GM18502 (cell line): ENCODE results near the gene RAMACL.
"Not testable (repeated sequence)": the region's sequence is repeated elsewhere in the genome, so short reads cannot be mapped to it uniquely, and the experiment has no call there.

ENCODE experiments used
- ATAC-seq: cut with Tn5 transposase; IDR thresholded peaks from one replicate; pipeline ENCODE4 v1.9.1; 2021; ENCODE audit warnings: mild to moderate bottlenecking; ENCODE audit not compliant: unreplicated experiment, poor library complexity

RAMACL gene

DNA sequence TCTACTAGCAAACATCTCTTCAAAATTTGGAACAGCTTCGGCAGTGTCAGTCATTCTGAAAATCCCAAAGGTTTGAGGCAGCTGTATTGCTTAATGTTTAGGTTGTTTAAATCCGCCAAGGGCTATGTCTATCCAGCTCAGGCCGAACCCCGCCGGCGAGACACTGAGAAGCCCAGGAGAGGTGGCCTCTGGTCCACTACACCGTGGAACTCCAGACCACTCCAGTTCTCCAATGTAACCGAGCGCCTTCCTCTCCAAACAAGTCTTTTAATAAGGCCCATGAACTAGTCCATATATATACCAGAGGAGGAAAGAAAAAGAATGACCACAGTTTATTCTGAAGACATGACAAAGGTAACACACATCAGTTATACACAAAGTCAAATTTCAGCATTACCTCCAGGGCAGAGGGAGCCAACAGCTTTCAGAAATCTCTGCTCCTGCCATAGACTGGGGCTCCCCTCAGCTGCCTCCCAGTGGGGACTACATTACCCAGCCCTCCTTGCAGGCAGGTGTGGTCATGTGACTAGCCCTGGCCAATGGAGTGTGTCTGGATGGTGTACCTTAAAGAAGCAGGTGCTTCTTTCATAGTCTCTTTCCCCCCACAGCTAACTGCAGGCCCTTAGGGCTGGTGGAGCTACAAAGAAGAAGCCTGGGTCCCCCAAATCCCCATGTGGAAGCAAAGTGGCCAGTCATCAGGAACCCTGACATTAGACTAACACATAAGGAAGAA lies at the start of gene RAMACL:
TSS of gene RAMACL (minus strand) at position 255 of the 733 bp plus-strand sequence. CDS start at position 54, 201 bp downstream.
- ATAC-seq: peak; percentile 80

DNA sequence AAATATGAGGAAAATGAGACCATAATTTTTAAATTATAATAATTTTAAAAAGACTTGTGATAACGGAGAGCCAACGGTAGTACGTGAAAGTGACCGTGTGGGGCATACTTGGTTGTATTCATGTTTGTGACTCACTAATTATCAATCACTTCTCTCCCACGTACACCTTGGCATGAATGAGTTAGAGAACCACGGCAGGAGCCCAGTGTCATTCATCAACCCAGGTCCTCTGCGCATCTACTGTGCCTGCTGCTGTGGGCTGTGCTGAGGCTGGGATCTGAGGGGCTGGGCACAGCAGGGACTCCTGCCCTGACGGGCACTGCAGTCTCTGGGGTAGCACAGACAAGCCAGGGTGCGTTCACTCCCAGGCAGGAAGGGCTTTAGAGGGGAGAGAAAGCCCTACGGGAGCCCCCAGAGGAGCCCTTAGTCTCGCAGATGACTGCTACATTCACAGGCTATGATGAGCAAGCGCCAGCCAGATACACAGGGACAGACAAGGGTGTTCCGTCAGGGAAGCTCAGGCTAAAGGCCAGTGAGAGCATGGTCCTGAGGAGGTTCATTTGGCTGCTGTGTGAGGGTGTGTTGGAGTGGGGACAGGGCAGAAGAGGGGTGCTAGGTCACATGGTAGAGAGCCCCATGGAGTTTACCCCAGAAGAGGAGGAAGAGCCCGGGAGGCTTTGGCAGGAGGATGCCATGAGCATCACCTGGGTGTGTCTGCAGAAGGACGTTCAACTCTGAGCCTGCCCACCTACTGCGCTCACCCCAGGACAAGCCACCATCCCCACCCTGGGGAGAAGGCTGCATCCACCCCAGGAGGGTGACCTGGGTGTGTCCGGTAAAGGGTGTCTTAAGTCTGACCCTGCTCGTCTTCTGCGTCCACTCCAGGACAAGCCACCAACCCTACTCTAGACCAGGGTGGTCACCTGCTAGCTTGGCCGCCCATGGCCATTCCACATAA lies 48.8 kb upstream of the RAMACL start:
- no peak for ATAC-seq

DNA sequence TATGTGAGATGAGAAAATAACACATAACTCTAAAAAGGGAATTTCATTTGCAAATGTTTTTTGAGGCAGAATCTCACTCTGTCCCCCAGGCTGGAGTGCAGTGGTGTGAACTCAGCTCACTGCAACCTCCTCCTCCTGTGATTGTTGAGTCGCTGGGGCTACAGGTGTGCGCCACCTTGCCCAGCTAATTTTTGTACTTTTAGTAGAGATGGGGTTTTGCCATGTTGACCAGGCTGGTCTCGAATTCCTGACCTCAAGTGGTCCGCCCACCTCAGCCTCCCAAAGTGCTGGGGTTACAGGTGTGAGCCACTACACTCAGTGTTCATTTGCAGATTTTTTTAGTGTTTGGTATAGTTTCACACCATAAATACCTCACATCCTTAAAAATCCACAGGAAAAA lies 48.1 kb upstream of the RAMACL start:
- ATAC-seq: not testable (repeated sequence)

DNA sequence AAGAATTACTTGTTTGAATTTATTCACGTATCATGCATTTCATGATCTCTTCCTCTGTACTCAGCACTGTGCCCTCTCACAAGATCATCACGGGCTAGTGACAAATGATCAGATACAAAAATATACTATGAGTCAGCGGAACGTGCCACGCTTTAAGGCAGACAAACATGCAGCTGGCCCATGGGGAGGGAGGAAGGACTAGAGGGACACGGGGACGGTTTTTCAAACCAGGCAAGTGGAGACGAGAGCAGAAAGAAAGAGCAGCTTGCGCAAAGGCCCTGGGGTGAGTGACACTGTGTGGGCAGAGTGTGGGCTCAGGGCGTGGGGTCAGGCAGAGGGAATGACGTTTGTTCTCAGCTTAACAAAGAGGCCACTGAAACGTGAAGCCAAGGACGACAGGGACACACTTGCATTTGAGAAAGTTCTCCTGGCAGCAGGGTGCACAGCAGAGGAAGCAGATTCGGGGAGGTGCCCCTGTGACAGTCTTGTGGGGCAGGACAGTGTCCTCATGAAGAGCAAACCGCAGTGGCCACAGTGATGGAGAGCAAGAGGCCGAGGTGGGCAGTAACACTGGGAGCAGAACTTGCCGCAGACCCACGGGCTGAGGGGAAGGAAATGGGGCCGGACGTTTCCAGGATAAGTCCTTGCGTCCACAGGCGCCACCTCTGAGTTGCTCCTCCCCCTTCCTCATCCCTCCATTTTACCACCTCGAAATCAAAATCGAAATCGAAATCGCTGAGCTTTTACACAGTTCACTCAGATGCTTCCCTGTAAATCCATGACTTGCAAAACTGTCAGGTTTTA lies 47.5 kb upstream of the RAMACL start:
- no peak for ATAC-seq

DNA sequence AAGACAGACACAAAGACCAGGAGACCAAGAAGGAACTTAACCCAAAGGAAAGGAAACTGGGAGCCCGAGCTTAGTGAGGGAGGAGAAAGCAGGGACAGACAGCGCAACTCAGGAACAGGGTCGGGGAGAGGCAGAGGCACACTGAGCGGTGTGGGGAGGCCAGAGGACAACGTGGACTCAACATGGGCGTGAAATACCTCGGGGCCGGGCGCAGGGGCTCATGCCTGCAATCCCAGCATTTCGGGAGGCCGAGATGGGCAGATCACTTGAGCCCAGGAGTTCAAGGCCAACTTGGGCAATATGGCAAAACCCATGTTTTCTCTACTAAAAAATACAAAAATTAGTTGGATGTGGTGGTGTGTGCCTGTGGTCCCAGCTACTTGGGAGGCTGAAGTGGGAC lies 46.3 kb upstream of the RAMACL start:
- ATAC-seq: no peak

DNA sequence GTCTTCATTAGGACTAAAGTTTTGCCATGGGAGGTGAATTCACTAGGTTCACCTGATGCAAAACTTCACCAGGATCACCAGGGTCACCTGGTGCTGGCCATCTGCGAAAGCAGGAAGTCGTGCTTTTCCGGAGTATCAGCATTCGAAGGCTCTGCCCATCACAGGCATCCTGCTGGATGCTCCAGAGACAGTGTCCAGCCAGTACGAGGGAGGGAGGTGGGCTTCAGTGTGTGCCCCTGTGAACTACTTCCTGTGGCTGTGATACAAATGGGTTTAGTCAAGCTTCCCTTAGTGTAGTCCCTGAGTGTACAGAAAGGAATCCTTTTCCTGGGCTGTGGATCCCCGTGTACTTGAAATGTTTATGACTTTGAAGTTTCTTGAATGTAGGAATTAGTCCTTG lies 44.0 kb upstream of the RAMACL start:
- ATAC-seq: no peak

DNA sequence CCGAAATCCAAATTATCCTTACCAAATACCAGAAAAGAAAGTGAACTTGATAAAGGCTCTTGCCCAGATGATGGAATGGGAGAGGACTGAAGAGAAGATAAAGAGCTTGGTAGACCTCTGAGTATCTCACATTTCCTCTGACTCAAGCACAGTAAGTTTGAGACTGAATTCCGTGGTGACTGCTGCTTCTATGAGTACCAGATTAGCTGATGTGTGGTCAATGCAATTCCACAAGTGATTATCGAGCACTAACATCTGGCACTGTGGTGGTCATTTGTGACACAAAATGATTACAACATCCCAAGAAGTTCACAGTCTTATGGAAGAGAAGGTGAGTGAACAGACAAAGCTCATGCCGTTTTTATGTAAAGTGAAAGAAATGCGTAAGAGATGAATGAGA lies 43.1 kb upstream of the RAMACL start:
- ATAC-seq: no peak

DNA sequence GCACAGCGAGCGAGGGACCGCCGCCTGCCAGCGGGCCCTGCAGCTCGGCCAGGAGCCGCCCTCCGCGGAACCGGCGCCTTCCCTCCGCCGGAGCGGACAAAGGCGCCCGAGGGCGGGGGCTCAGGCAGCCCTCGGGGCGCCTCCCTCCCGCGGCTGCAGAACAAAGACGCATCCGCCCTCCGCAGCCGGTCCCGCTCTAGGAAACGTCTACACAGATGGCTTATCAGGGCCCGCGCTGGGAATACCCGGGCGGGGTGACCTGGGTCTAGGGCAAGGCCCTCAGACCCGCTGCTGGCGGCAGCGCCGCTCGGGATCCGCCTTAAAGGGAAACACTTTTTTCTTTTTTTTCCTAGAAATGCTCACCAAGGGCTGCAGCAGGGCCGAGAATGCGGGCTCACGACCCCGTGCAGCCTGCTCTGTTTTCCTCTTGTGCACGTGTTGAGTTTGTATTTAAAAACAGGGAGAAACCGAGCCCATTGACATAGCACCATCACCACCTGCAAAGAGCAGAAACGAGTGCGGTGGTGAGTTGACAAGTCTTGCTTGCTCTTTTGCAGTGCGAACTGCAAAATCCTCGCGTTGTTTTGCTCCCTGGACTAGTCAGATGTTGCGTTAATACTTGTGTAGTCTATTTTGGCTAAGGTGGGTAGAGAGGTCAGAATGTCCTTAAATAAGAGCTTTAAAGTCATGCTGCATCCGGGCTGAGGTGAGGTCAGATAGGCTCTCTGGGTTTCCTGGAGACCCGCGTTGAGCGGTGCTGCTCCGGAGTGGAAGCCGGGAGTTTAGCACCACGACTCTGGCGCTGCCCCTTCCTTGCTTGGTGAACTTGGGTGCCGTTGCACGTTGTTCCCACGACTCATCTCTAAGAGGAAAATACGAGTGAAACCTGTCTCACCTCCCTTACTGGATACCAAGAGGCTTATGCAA lies 41.7 kb upstream of the RAMACL start:
- peak; percentile 33 for ATAC-seq

DNA sequence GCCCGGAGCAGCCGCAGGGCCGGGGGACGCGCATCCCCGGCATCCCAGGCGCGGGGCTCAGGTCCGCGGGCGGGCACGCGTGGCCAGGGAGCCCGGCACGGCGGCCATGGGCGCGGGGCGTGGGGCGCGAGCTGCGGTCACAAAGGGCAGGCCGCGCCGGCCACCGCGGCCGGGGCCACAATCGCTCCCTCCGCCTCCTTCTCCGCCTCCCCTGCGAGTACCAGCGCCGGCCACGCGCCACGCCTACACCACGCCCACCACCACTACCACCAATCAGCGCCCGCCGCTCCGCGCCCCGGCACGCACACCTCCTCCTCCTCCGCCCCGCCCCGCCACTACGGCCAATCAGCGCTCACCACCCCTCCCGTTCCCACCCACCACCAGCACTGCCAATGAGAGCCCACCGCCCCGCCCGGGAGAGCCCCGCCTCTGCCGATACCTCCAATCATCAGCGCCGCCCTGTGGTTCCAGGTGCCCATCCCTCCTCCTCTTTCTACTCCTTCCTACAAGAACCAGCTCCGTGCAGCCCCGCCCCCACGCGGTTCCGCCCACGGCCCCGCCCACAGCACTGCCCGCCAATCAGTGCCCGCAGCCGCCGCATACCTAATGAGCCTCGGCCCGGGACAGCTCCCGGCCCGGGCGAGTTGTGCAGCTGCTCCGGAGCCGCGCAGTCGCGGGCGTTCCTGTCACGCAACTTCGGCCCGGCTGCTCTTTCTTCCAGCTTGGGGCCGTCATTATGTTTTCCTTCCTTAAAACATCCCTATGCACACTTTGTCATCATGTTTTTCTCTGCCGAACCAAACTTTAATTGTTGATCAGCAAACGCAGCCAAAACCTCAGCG lies 40.8 kb upstream of the RAMACL start, which contains the start of gene RPS6KA2:
TSS of gene RPS6KA2 (minus strand) at position 219 of the 842 bp plus-strand sequence. CDS start 232 bp downstream, outside the sequence.
- ATAC-seq: peak; percentile 87

DNA sequence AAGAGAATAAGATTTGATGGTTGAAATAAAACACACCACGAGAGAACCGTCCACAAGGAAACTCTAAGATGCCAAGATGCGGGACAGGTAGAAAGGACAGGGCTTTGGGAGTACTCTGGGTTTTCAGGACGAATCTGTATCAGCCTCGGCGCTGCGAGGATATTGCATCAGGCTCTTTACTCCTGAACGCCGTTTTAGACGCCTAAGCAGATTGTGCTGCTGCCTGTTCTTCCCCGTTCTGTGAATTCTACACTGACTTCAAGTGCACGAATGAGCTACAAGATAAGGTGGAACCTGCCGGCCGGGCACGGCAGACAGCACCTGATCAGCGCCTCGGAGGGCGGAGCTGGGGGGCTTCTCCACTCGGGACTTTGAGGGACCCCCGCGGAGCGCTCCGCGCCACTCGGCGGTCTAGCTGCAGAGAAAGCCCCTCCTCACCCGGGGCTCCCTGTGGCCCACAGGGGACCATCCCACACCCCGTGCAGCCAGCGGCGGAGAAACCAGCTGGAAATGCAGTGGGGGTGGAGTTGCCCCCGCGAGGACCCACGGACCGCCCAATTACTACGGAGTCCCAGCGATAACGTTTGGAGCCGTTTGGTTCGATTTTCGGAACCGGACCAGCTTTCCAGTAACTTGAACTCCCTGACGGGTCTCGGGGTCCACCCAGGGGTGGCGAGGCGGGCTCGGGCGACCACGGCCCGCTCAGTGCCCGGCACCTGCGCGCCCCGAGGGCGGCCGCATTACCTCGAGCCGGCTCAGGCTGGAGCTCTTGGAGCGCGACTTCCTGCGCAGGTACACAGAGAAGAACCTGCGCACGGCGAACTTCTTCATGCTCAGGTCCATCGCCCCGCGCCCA lies 39.9 kb upstream of the RAMACL start:
- ATAC-seq: peak; percentile 4

DNA sequence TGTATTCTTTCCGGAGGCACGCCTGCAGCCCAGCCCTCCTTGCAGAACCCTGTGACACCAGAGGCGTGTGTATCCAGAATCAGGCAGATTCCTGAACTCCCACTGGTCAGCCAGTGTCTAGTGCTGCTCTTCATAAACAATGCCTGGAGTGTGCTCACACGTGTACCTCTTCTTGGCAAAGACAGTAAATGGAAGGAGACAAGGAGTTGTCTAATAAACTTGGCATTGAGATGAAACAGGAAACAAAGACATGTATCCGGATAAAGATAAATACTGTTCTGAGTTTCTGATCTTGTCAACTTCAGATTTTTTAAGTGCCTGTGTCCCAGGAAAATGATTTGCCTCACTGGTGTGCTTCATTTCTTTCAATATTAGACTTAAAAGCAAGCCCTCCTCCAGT lies 38.9 kb upstream of the RAMACL start:
- no peak for ATAC-seq

DNA sequence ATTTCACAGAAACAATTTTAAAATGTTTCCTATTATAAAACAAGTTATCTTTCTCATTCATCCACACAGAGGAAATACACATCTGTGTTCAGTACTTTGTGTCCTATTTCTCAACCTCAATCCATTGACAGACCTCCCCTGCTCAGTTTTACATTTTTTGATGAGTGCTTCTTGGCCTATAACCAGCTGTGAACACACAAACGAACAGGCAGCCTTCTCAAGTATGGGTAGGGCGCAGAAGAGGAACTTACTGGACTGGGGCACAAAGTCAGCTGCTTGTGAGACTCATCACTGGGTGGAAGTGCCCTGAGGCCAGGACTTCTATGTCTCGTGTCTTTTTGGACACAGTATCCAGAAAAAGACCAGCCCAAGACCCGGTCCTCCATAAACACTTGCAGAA lies 37.8 kb upstream of the RAMACL start:
- no peak for ATAC-seq

DNA sequence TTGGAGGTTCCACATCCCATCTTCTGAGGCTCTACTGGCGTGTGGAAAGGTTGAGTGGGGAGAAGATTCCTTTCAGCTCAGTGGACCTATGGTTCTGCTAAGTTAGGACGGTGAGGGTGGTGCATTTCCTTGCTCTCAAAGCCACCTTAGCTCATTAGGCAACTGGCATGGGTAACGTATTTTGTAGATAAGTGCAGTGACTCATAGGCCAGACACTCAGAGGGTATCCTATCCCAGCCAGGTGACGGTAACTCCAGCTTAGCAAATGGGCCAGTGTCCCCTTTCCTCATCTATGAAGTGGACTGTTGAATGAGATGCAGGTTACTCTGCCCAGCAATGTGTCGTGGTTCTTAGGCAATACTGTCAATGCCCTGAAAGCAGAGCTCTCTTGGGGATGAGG lies 36.8 kb upstream of the RAMACL start:
- ATAC-seq: no peak

DNA sequence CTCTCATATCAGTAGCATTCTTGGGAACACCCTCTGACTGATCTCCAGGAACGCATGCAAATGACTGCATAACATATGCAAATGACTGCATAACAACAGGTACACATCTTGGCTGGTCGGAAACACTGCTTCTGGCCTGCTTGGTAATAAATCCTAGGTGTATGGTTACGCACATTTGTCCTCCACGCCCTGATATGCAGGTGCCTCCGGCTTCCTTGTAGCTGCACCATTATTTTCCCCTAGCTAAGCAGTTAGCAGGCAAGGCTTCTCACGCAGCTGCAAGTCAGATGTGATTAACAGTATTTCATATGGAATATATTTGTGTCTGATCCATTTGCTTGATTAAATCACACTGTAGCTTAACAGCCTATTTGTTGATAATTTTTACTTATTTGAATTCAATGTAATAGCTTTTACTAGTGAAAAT lies 34.6 kb upstream of the RAMACL start:
- ATAC-seq: no peak

DNA sequence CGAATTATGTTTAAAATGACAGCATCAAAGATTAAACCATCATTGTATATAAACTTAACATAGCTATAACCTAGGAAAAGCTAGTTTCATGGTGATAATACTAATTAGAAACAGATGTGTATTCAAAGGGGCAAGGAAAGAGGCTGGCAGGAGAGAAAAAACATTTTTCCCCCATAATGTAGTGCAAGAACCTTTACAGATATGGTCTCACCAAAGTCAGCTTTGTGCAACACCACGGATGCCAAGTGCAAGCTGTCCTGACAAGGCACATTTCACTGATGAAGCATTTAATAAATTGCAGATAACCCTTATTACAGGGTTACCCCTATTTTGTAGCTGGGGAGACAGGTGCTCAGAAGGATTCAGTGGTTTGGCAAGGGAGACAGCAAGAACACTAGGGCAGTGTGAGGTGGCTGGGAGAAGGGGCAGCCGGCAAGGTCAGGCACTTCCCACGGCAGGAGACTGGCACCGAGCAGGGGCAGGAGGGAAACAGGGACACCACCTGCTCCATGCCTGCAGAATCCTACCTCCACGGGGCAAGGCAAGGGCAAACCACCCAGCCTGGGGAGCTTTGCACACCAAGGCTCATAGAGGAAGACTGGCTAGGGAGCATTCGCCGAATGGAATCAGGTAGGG lies 34.1 kb upstream of the RAMACL start:
- ATAC-seq: no peak

DNA sequence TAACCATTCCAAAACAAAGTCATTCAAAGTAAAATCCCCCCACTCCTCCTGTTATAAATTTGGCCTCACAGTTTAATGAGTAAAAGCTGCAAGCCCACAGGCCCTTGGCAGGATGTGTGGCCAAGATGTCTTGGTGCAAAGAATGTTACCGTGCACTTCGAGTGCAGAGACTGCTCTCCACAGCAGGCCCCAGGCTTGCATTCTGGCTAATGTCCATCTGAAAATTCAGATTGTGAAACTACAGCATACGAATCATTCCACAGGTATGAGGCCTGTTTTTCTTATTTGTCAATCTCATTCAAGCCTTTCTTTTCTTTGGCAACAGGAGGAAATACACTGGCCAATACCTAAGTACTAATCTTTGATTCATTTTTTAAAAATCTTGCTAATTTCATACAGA lies 33.4 kb upstream of the RAMACL start:
- ATAC-seq: no peak
